Mammary epithelial cell (primary cell): ENCODE results near the gene ABCD1.

Experiments used
- CTCF ChIP-seq, 2 donors: IDR thresholded peaks in 1 of 2; conservative IDR thresholded peaks in 1 of 2; 2 replicates each; pipeline ENCODE4 v1.5.1; 2011 to 2012; ENCODE audit warnings: inconsistent platforms in 2 of 2, low read length in 2 of 2, mild to moderate bottlenecking in 2 of 2, control low read depth in 1 of 2, low read depth in 1 of 2; ENCODE audit not compliant: insufficient read depth in 1 of 2; ENCODE audit errors: extremely low read depth in 1 of 2
- EZH2 ChIP-seq: IDR thresholded peaks from 2 replicates; pipeline ENCODE4 v1.6.1; 2012; ENCODE audit warnings: low read length, inconsistent platforms, borderline replicate concordance

- TF ChIP-seq CTCF (conservative IDR thresholded peaks at IDR 0.05 in 1 of 2, IDR thresholded peaks at IDR 0.05 in 1 of 2; ENCODE audit: extremely low read depth in 1 of 2, insufficient read depth in 1 of 2, low read depth in 1 of 2, low read length in 2 of 2) (no peak), EZH2 (no peak)
Observed at GRCh38 chrX:153764786-153765137, 40.1 kb downstream of the ABCD1 start.
